Stimulated activated CD4-positive, alpha-beta T cell treated with anti-CD3 and anti-CD28 coated beads, Interleukin-12 subunit alpha, Interleukin-12 subunit beta, amount 100 ng/mL, for 48 hours (primary cell): ENCODE measurements around the gene ZNF469.
"Not testable (repeated sequence)": the region's sequence is repeated elsewhere in the genome, so short reads cannot be mapped to it uniquely, and the experiment has no call there.

Experiments used
- DNase-seq, 3 donors: peaks; one replicate each; pipeline ENCODE4 v3.0.0-alpha.2; 2020; ENCODE audit warnings: low read depth in 2 of 3, low spot score in 1 of 3

Gene ZNF469

DNA sequence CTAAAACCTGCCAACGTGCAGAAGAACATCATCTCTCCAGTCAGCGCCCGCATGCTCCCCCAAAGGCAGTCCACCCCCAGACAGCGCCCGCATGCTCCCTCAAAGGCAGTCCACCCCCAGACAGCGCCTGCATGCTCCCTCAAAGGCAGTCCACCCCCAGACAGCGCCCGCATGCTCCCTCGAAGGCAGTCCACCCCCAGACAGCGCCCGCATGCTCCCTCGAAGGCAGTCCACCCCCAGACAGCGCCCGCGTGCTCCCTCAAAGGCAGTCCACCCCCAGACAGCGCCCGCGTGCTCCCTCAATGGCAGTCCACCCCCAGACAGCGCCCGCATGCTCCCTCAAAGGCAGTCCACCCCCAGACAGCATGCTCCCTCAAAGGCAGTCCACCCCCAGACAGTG lies 22.4 kb upstream of the ZNF469 start:
- DNase-seq = not testable (repeated sequence)

- DNase-seq = no peak
Measured at GRCh38 chr16:88360999-88361398, 21.8 kb upstream of the ZNF469 start.

DNA sequence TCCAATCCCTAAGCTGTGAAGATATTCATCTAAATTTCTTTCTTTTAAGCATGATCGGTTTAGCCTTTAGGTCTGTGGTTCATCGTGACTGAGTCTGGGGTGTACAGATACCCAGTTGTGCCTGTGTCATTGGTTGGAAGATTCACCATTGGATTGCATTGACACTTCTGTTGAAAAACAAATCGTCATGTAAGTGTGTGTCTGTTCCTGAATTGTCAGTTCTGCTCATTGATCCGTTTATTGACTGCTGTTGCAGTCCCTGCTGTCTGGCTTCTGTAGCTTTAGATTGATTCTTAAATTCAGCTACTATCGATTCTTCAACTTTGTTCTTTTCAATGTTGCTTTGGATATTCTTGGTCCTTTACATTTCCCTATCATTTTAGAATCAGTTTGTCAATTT lies 21.0 kb upstream of the ZNF469 start:
- DNase-seq = no peak

DNA sequence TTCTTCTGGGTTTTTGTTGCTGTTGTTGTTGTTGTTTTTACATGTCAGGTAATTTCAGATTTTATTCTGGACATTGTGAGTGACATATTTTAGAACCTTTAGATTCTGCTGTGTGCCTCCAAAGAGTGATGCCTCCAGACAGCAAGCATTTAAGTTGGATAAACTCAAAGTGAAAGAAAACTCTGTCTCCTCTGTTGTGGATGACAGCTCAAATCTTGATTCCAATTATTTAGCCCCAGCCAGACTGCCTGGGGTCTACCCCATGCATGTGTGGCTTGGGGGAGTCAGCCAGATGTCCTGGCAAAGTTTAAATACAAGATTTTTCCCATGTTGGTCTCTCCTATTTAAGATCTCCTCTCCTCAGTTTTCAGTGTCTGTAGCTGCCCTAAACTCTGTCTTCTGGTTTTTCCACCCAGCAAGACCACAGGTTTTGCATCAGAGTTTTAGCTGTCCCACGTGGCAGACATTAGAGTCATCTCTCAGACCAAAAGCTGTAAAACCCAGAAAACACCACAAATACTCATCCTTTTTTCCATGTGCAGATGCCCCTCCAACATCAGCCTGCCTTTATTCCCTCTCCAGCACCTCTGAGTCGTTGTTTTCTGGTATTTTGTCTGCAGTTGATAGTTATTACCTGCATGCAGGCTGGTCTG lies 19.4 kb upstream of the ZNF469 start:
- no peak for DNase-seq

DNA sequence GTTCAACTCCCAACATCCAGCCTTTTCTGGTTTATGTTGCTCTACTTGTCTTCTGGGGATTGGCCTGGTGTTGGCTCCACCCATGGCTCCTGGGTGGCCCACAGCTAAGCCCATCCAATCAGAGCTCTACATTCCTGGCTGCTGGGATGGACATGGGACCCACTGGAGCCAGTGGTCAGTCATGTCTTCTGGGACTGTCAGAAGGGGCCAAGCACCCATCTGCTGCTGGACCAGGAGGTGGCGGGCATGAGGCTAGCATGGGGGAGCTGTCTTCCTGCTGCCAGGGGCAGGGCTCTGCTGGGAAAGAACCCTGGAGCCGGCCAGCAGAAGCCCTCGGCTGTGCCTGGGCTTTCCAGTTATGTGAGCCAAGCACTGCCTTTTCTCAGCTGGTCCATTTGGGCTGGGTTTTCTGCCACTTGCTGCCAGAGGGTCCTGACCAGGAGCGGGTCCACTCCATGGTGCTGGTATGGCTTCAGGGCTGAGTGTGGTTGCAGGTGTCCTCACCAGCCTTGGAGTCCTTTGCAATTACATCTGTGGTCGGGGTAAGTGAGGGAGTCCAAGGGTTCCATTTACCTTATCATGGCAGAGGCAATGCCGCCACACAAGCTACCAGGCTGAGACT lies 17.4 kb upstream of the ZNF469 start:
- no peak for DNase-seq

DNA sequence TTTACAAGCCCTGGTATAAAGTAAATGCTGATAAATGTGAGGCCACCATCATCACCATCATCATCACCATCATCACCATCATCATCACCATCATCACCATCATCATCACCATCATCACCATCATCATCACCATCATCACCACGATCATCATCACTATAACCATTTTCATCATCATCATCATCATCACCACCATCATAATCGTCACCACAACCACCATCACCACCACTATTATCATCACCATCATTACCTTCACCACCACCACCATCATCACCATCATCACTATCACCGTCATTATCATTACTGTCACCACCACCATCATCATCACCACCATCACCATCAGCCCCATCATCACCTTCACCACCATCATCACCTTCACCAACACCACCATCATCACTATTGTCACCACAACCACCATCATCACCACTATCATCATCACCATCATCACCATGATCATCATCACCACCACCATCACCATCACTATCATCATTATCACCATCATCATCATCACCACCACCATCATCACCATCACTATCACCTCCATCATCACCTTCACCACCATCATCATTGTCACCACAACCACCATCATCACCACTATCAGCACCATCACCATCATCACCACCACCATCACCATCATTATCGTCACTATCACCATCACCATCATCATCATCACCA lies 16.6 kb upstream of the ZNF469 start:
- DNase-seq = no peak

DNA sequence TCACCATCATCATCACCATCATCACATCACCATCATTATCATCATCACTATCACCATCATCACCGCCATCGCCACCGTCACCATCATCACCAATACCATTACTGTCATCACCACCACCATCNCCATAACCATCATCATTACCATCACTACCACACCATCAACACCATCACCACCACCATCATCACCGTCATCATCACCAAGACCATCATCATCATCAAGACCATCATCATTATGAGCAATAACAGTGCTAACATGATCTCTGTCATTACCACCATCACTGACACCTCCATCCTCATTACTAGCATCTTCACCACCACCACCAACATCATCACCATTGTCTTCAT lies 16.1 kb upstream of the ZNF469 start:
- DNase-seq = no peak

DNA sequence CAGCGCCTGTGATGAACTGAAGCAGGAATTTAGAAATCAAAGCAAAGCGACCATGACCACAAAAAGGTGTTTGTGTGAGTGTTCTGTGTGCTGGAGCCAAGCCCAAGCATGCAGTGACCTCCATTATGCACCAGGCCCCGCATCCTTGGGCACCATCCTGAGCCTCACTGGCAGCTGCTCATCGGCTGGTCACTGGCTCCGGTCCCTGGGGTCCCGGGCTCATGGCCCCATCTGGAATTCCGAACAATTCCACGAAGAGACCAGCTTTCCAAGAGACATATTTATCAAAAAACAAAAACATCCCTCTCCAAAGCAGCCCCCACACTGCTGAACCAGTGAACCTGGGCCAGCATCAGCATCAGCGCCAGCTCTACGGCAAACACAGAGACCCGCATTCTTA lies 15.2 kb upstream of the ZNF469 start:
- no peak for DNase-seq

DNA sequence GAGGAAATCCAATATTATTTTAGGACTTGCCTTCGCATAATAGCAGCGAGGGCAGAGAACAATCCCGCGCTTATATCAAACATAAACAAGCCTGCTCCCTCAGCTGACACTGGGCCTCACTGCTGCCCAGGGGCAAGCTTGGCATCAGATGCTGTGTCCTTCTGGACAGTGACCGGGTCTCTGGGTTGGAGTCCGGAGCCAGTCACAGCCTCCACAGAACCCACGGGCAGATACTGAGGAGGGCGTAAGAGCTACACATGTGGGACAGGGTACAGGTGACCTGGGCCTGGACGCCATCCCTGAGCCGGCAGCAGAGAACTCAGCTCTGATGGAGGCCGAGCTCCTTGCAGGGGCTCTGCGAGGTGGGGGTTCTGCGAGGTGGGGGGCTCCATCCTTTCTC lies 14.7 kb upstream of the ZNF469 start:
- no peak for DNase-seq

DNA sequence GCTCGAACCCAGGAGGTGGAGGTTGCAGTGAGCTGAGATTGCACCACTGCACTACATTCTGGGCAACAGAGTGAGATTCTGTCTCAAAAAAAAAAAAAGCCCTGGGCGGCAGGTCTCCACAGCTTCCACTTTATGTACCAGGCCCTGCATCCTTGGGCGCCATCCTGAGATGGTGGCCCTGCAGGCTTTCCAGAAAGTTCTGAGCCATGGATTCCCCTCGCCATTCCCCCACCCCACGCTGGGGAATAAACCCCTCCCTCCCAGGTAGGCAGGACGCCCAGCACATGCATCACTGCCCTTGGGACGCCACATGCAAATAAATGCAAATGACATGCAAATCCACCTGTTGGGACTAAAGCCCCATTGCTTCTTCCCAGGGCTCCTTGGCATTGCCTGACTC lies 13.8 kb upstream of the ZNF469 start:
- DNase-seq = no peak

DNA sequence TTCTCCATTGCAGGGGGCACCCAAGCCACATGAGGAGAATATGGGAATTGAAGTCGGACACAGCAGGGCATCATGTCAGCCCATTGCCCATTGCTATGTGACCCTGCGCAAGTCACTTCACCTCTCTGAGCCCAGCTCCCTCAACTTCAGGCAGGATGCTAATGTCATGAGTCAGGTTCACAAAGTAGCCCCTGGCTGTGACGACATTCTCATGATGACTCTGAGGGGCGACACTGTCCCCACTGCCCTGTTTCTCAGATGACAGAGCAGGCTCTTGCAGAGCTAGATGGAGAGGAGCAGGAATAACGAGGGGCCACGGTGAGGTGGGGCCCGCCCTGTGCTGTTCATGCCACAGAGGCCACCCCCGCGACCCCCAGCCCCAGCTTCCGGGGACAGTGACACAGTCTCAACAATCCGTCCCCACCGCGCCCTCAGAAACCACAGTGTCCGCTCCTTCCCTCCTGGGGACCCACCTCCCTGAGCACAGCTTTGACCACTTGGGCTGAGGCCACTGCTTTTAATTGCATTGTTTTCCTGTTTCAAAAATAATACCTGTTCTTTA lies 13.2 kb upstream of the ZNF469 start:
- DNase-seq = no peak

- DNase-seq = no peak
Measured at GRCh38 chr16:88370365-88370764, 12.4 kb upstream of the ZNF469 start.

DNA sequence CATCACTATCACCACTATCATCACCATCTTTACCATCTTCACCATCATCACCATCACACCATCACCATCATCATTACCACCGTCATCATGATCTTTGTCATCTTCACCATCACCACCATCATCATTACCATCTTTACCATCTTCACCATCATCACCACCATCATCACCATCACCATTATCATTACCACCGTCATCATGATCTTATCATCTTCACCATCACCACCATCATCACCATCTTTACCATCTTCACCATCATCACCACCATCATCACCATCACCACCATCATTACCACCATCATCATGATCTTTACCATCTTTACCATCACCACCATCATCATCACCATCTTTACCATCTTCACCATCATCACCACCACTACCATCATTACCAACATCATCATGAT lies 10.2 kb upstream of the ZNF469 start:
- DNase-seq = no peak

GRCh38 chr16:88373211-88373610 lies 9.5 kb upstream of the ZNF469 start:
- DNase-seq = no peak

GRCh38 chr16:88373927-88374492 lies 8.7 kb upstream of the ZNF469 start:
- no peak for DNase-seq

DNA sequence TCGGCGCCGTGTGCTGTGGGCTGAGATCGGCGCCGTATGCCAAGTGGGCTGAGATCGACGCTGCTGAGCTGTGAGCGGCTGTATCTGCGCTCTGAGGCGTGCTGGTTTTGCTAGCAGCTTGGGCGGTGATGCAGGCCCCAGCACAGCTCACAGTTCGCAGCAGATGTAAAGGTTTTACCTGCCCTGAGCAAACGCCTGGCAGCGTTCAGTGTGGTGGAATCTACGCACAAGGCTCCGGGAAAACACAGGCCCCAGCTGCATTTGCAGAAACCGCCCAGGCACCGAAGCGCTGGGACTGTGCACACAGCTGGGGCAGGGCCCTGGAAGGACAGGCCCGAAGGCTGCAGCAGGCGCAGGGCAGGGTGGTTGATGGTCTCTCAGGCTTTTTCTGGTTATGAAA lies 8.0 kb upstream of the ZNF469 start:
- no peak for DNase-seq

DNA sequence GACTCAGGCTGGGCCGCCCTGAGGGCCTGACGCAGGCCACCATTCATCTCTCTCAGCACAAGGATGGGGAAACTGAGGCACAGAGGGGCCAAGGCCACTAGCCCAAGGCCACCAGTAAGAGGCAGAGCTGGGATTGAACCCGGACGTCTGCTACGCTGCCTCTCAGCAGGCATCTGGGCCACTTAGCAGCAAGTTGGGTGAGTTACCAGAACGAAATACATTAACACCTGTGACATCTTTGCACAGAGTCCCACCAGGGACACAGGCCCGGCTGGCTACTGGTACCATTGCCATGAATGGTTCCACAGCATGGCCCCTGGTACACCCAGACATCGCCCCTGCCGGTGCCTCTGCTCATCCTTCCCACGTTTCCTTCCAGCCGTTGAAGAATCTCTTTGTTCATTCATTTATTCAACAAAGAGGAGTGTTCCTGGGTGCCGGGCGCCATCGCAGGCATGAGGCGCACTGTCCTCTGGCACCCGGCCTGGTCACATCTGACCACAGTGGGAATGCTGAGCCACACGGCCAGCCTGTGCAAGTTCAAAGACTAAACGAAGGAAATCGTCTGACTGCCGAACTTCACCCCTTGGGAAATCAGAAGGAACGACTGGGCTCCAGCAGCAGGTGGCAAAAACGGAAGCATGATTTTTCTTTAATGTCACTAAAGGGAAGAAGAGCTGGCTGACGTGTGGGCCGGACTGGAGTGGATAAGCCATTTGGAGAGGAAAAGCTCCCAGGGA lies 7.4 kb upstream of the ZNF469 start:
- no peak for DNase-seq

GRCh38 chr16:88375996-88376834 lies 6.5 kb upstream of the ZNF469 start:
- no peak for DNase-seq

DNA sequence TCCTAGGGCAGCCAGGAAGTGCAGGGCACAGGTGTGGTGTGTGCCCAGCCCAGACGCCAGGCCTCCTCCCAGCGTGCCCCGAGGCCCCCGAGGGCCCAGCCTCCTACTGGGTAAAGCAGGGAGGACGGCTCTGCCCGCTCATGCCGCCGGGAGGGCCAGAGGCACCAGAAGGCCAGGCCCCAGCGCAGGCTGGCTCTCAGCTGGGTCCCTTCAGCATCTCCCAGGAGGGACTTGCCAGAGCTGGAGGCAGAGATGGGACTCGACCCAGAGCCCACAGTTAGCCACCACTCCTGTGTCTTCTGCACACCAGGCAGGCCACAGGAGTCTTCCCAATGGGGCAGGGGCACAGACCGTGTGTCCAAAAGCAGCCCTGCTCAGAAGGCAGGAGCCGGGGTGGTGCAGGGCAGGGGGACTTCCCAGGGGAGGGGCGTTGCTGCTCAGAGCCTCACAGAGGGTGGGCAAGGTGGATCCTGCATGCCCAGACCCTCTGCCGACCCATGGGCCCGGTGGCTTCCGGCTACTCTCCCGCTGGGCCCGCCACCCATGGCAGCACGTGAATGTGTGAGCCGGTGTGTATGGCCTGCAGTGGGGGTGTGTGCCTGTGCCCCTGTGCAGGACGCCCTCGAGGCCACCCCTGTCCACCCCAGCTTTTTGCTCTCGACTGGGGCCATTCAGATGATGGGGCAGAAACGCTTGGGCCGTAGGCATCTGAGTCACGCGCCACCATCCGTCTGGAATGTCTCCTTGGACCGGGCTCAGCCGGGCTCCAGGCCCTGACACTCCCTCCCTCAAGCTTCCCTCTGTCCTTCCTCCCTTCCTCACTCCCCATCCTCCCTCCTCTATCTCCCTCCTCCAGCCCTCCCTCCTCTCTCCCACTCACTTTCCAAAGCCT lies 5.7 kb upstream of the ZNF469 start:
- no peak for DNase-seq

- DNase-seq = no peak
Measured at GRCh38 chr16:88377961-88378360, 4.8 kb upstream of the ZNF469 start.
